ENCODE results near the gene ASCL3. TPM values are rescaled to one million over a fixed set of nuclear protein-coding genes. Genes with fewer than 3 reads are reported as not detected.
"Not testable (repeated sequence)": the region's sequence is repeated elsewhere in the genome, so short reads cannot be mapped to it uniquely, and the experiment has no call there.

The ASCL3 gene, protein sequence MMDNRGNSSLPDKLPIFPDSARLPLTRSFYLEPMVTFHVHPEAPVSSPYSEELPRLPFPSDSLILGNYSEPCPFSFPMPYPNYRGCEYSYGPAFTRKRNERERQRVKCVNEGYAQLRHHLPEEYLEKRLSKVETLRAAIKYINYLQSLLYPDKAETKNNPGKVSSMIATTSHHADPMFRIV
- not detected in 2 replicates for polyA plus RNA-seq (2011; rRNA removed)
- not detected in 2 replicates for polyA minus RNA-seq (2011; rRNA and poly(A)+ RNA removed)

DNA sequence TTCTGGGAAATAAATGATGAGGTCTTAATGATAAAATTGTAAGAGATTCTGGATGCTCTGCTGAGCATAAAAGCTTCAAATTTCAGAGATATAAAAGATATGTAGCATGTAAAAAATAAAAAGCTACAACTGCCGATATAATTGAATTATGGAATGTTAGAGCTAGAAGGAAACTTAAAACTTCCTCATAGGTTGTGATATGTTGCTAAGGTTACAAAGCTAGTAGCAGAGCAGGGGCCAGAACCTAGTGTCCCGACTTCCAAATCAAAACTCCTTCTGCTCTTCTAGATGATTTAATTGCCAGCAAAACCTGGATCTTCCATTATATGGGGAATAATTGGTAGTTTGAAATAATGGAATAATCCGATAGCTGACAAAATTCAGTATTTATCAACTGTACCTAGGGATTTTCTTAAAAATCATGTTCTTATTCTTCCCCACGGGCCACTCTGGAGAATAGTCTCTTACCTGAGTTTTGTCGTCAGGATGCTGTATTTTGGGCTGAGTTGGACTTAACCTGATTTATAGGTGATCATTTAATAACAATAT lies at the start of gene ASCL3:
TSS of gene ASCL3 (minus strand) at position 499 of the 549 bp plus-strand sequence. CDS start 4,855 bp downstream, outside the sequence.
- no peak for DNase-seq (ENCODE audit: low read depth, low spot score)
- TF ChIP-seq, protein P1, sequence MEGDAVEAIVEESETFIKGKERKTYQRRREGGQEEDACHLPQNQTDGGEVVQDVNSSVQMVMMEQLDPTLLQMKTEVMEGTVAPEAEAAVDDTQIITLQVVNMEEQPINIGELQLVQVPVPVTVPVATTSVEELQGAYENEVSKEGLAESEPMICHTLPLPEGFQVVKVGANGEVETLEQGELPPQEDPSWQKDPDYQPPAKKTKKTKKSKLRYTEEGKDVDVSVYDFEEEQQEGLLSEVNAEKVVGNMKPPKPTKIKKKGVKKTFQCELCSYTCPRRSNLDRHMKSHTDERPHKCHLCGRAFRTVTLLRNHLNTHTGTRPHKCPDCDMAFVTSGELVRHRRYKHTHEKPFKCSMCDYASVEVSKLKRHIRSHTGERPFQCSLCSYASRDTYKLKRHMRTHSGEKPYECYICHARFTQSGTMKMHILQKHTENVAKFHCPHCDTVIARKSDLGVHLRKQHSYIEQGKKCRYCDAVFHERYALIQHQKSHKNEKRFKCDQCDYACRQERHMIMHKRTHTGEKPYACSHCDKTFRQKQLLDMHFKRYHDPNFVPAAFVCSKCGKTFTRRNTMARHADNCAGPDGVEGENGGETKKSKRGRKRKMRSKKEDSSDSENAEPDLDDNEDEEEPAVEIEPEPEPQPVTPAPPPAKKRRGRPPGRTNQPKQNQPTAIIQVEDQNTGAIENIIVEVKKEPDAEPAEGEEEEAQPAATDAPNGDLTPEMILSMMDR (IDR thresholded peaks at IDR 0.05; ENCODE audit: low read depth, low read length) = no peak
- Histone ChIP-seq H3K9me3 (ENCODE audit: control insufficient read depth, insufficient read depth, low read length) (no peaks in the 10 kb centered on the region), H3K27me3 (ENCODE audit: control insufficient read depth, insufficient read depth, low read length) (no peaks in the 10 kb centered on the region), H3K4me3 (ENCODE audit: low read depth, low read length) (no peak within 1 kb of the TSS), H3K27ac (ENCODE audit: low read depth, low read length) (no peak within 1 kb of the TSS)
- ChIA-PET POLR2A (no interaction called here), CTCF (interaction anchor here (0.5 to 1.7 kb wide), 6 partner anchors 9 to 196 kb away, joined by 3 to 5 read pairs (median 3); no protein-coding TSS in a partner anchor)

DNA sequence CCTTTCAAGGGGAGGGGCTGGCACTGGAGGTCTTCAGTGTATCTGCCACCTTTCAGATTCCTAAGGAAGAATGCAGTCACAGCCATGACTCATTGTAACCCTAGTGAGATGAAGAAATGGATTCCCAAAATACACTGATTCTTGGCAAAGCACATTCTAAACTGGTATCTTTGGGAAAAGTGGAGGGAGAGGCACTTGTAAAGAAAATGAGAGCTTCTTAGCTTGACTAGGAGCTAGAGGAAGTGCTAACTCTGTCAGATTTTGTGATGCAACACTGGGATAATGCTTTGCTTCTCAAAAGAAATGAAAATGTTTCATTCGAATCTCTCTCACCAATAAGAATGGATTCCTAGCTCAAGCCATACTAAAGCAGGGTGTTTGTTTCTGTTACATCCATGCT lies 46.6 kb upstream of the ASCL3 start:
- no peak for DNase-seq (ENCODE audit: low read depth, low spot score)
- Histone ChIP-seq H3K4me3 (ENCODE audit: low read depth, low read length) (no peak overlapping the region), H3K27ac (ENCODE audit: low read depth, low read length) (no peak overlapping the region), H3K9me3 (ENCODE audit: control insufficient read depth, insufficient read depth, low read length) (no peaks in the 10 kb centered on the region), H3K27me3 (ENCODE audit: control insufficient read depth, insufficient read depth, low read length) (no peaks in the 10 kb centered on the region)
- POLR2A ChIA-PET = no interaction called here
- TF ChIP-seq, protein P1 (IDR thresholded peaks at IDR 0.05; ENCODE audit: low read depth, low read length) = no peak
- CTCF ChIA-PET = no interaction called here

DNA sequence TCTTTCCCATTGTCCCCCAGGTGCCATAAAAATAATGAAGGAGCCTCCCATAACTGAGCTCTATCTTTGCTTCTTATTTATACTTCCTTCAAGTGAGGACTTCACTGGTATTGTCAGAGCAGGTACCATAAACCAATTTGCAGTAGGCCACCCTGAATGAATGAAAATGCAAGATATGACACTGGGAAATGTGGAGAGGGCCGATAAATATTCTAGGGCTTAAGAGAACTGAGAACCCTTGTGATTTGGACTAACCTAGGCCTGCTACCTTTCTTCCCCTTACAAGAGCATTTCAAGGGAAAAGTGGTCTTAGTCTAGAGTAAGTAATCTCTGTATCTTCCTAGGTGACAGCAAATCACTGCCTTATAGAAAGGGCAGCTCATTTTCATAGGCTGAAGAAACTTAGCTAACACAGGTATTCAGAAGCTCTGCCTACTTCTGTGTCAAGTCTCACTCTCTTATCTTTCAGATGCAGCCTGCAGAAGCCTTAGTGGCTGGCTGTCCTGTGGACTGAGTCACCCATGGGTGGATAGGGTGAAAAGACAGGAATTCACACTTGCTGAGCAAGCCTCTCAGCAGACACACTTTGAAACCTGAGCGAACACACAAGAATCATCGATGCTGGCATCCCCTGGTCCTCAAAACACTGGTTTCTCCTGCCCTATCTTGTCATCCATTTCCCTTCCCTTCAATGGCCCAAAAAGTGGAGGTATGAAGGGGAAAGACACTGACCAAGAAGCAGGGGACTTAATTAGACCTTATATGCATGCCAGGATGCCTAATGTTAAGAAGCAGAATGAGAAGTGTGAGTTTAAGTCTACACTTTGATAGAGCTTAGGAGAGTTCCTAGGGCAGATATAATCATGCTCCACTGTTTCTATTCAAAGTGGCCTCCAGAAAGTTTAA lies 45.8 kb upstream of the ASCL3 start:
- H3K27me3 ChIP-seq (ENCODE audit: control insufficient read depth, insufficient read depth, low read length) = no peaks in the 10 kb centered on the region
- H3K27ac ChIP-seq (ENCODE audit: low read depth, low read length) = no peak overlapping the region
- TF ChIP-seq, protein P1 (IDR thresholded peaks at IDR 0.05; ENCODE audit: low read depth, low read length) = no peak
- DNase-seq (ENCODE audit: low read depth, low spot score) = no peak
- CTCF ChIA-PET = interaction anchor here (1.1 kb wide), 1 partner anchor 149 kb away, joined by 4 read pairs; no protein-coding TSS in a partner anchor
- POLR2A ChIA-PET = interaction anchor here (0.6 kb wide), 1 partner anchor 137 kb away, joined by 3 read pairs; no protein-coding TSS in a partner anchor
- no peak overlapping the region for H3K4me3 ChIP-seq (ENCODE audit: low read depth, low read length)
- no peaks in the 10 kb centered on the region for H3K9me3 ChIP-seq (ENCODE audit: control insufficient read depth, insufficient read depth, low read length)

DNA sequence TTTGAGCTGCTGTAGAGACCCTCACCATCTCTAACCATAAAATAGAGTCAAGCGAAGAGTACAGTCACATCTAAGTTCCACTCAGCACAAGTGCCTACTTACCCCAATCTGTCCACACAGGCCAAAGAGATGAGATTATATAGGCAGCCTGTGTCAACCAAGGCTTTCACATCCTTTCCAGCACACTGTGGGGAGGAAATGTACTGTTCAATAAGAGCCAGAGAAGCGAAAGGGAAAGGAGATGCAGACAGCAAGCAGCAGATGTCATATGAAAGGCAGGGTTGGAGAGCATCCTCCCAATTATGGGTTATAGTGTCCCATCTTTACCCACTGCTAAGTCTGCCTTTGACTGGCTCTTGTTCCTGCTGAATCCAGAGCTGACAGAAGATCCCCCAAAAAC lies 44.6 kb upstream of the ASCL3 start:
- CTCF ChIA-PET = interaction anchor here (1.1 kb wide), 1 partner anchor 150 kb away, joined by 4 read pairs; no protein-coding TSS in a partner anchor
- no peak for DNase-seq (ENCODE audit: low read depth, low spot score)
- no peaks in the 10 kb centered on the region for H3K9me3 ChIP-seq (ENCODE audit: control insufficient read depth, insufficient read depth, low read length)
- H3K27ac ChIP-seq (ENCODE audit: low read depth, low read length) = no peak overlapping the region
- no peaks in the 10 kb centered on the region for H3K27me3 ChIP-seq (ENCODE audit: control insufficient read depth, insufficient read depth, low read length)
- POLR2A ChIA-PET = no interaction called here
- TF ChIP-seq, protein P1 (IDR thresholded peaks at IDR 0.05; ENCODE audit: low read depth, low read length) = no peak
- H3K4me3 ChIP-seq (ENCODE audit: low read depth, low read length) = no peak overlapping the region

DNA sequence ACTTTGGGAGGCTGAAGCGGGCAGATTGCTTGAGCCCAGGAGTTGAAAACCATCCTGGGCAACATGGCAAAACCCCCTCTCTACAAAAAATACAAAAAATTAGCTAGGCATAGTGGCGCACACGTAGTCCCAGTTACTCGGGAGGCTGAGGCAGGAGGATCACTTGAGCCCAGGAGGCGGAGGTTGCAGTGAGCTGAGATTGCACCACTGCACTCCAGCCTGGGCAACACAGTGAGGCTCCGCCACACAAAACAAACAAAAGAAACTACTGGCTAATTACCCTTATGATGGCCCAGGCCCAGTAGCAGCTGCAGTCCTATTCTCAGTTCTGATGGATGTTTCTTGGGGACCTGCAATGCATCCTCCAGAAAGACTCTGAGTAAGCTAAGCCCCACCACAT lies 44.0 kb upstream of the ASCL3 start:
- H3K9me3 ChIP-seq (ENCODE audit: control insufficient read depth, insufficient read depth, low read length); DNase-seq (ENCODE audit: low read depth, low spot score); H3K4me3 ChIP-seq (ENCODE audit: low read depth, low read length); H3K27me3 ChIP-seq (ENCODE audit: control insufficient read depth, insufficient read depth, low read length); H3K27ac ChIP-seq (ENCODE audit: low read depth, low read length); POLR2A ChIA-PET: not testable (repeated sequence)
- CTCF ChIA-PET = interaction anchor here (0.5 kb wide), 1 partner anchor 267 kb away, joined by 3 read pairs; no protein-coding TSS in a partner anchor

Data from AG04450 (cell line).